ENCODE results near the gene GAL3ST1. TPM values are rescaled to one million over a fixed set of nuclear protein-coding genes. Genes with fewer than 3 reads are reported as not detected.
"Not testable (repeated sequence)": the region's sequence is repeated elsewhere in the genome, so short reads cannot be mapped to it uniquely, and the experiment has no call there.

The GAL3ST1 gene
- total RNA-seq: under 0.01 TPM in 1 of 2 replicates, not detected in the other

GRCh38 chr22:30574095-30574981 lies at the start of gene GAL3ST1:
Gene GAL3ST1 (minus strand): TSS chr22:30574665. CDS start chr22:30557392, 17,273 bp downstream.
- no peak for DNase-seq (ENCODE audit: low read depth in 2 of 2)

- DNase-seq (ENCODE audit: low read depth in 2 of 2): not testable (repeated sequence)
Measured at GRCh38 chr22:30619909-30620308, 45.4 kb upstream of the GAL3ST1 start.

GRCh38 chr22:30617819-30618218 lies 43.4 kb upstream of the GAL3ST1 start:
- DNase-seq (ENCODE audit: low read depth in 2 of 2): no peak

- DNase-seq (ENCODE audit: low read depth in 2 of 2): no peak
Measured at GRCh38 chr22:30615543-30615954, 41.1 kb upstream of the GAL3ST1 start.

GRCh38 chr22:30614879-30615278 lies 40.4 kb upstream of the GAL3ST1 start:
- no peak for DNase-seq (ENCODE audit: low read depth in 2 of 2)

GRCh38 chr22:30614268-30614667 lies 39.8 kb upstream of the GAL3ST1 start:
- DNase-seq (ENCODE audit: low read depth in 2 of 2): no peak

GRCh38 chr22:30612789-30613188 lies 38.3 kb upstream of the GAL3ST1 start:
- DNase-seq (ENCODE audit: low read depth in 2 of 2): no peak

- no peak for DNase-seq (ENCODE audit: low read depth in 2 of 2)
Measured at GRCh38 chr22:30611197-30611596, 36.7 kb upstream of the GAL3ST1 start.

- DNase-seq (ENCODE audit: low read depth in 2 of 2): no peak
Measured at GRCh38 chr22:30610299-30610698, 35.8 kb upstream of the GAL3ST1 start.

- DNase-seq (ENCODE audit: low read depth in 2 of 2): peak in 1 of 2 donors; percentile 90
Measured at GRCh38 chr22:30609260-30610185, 35.1 kb upstream of the GAL3ST1 start.

GRCh38 chr22:30607939-30608338 lies 33.5 kb upstream of the GAL3ST1 start:
- no peak for DNase-seq (ENCODE audit: low read depth in 2 of 2)

GRCh38 chr22:30607300-30607930 lies 33.0 kb upstream of the GAL3ST1 start:
- DNase-seq (ENCODE audit: low read depth in 2 of 2): no peak

- peak; percentile 70 to 89 for DNase-seq (ENCODE audit: low read depth in 2 of 2)
Measured at GRCh38 chr22:30606455-30607299, 32.2 kb upstream of the GAL3ST1 start, which contains the start of gene TCN2. Gene TCN2 (plus strand): TSS chr22:30607174. CDS start chr22:30607332, 158 bp downstream.

- DNase-seq (ENCODE audit: low read depth in 2 of 2): peak; percentile 63 to 68
Measured at GRCh38 chr22:30605449-30606110, 31.1 kb upstream of the GAL3ST1 start.

- no peak for DNase-seq (ENCODE audit: low read depth in 2 of 2)
Measured at GRCh38 chr22:30604723-30605122, 30.3 kb upstream of the GAL3ST1 start.

- no peak for DNase-seq (ENCODE audit: low read depth in 2 of 2)
Measured at GRCh38 chr22:30603801-30604200, 29.3 kb upstream of the GAL3ST1 start.

GRCh38 chr22:30602049-30602448 lies 27.6 kb upstream of the GAL3ST1 start:
- DNase-seq (ENCODE audit: low read depth in 2 of 2): peak in 1 of 2 donors; percentile 50

GRCh38 chr22:30601464-30601863 lies 27.0 kb upstream of the GAL3ST1 start:
- DNase-seq (ENCODE audit: low read depth in 2 of 2): no peak

- DNase-seq (ENCODE audit: low read depth in 2 of 2): no peak
Measured at GRCh38 chr22:30600921-30601320, 26.5 kb upstream of the GAL3ST1 start.

- no peak for DNase-seq (ENCODE audit: low read depth in 2 of 2)
Measured at GRCh38 chr22:30598986-30599385, 24.5 kb upstream of the GAL3ST1 start.

Measured in lung microvascular endothelial cell (primary cell).